Stromal cell of bone marrow (primary cell): ENCODE data around the gene EIF3CL.
"Not testable (repeated sequence)": the region's sequence is repeated elsewhere in the genome, so short reads cannot be mapped to it uniquely, and the experiment has no call there.

ENCODE experiments used
- DNase-seq: peaks from one replicate; pipeline ENCODE4 v3.0.0-alpha.2; 2012; ENCODE audit warnings: low read depth

Gene EIF3CL

GRCh38 chr16:28403220-28404072 is at the start of gene EIF3CL:
EIF3CL (minus strand) TSS chr16:28403841; CDS start chr16:28403618, 223 bp downstream.
- not testable (repeated sequence) for DNase-seq

- not testable (repeated sequence) for DNase-seq
Measured at GRCh38 chr16:28447081-28447480, 43.4 kb upstream of the EIF3CL start.

GRCh38 chr16:28446388-28446787 is 42.7 kb upstream of the EIF3CL start:
- DNase-seq, result not testable (repeated sequence)

- not testable (repeated sequence) for DNase-seq
Measured at GRCh38 chr16:28443943-28444342, 40.3 kb upstream of the EIF3CL start.

- DNase-seq, result not testable (repeated sequence)
Measured at GRCh38 chr16:28438899-28439298, 35.3 kb upstream of the EIF3CL start.

GRCh38 chr16:28435340-28435739 is 31.7 kb upstream of the EIF3CL start:
- not testable (repeated sequence) for DNase-seq

- not testable (repeated sequence) for DNase-seq
Measured at GRCh38 chr16:28426060-28426680, 22.5 kb upstream of the EIF3CL start.

GRCh38 chr16:28421071-28421750 is 17.6 kb upstream of the EIF3CL start:
- DNase-seq, result not testable (repeated sequence)

- not testable (repeated sequence) for DNase-seq
Measured at GRCh38 chr16:28417033-28417432, 13.4 kb upstream of the EIF3CL start.

- DNase-seq, result not testable (repeated sequence)
Measured at GRCh38 chr16:28414530-28414929, 10.9 kb upstream of the EIF3CL start.

GRCh38 chr16:28413585-28413984 is 9.9 kb upstream of the EIF3CL start:
- DNase-seq, result not testable (repeated sequence)

GRCh38 chr16:28392054-28392453 is 11.6 kb downstream of the EIF3CL start:
- DNase-seq, result not testable (repeated sequence)

GRCh38 chr16:28382177-28382867 is 21.3 kb downstream of the EIF3CL start:
- not testable (repeated sequence) for DNase-seq

- DNase-seq, result not testable (repeated sequence)
Measured at GRCh38 chr16:28377822-28378221, 25.8 kb downstream of the EIF3CL start.

- DNase-seq, result not testable (repeated sequence)
Measured at GRCh38 chr16:28377108-28377625, 26.5 kb downstream of the EIF3CL start.

GRCh38 chr16:28375115-28375514 is 28.5 kb downstream of the EIF3CL start:
- not testable (repeated sequence) for DNase-seq

- not testable (repeated sequence) for DNase-seq
Measured at GRCh38 chr16:28374281-28374680, 29.4 kb downstream of the EIF3CL start.

GRCh38 chr16:28367926-28368325 is 35.7 kb downstream of the EIF3CL start:
- DNase-seq, result not testable (repeated sequence)

GRCh38 chr16:28364268-28365173 is 39.1 kb downstream of the EIF3CL start:
- DNase-seq, result not testable (repeated sequence)

GRCh38 chr16:28363408-28363807 is 40.2 kb downstream of the EIF3CL start, which contains the start of gene NPIPB6:
NPIPB6 (minus strand) TSS chr16:28363508; CDS start chr16:28362822, 686 bp downstream.
- DNase-seq, result not testable (repeated sequence)
